ENCODE data around the gene NRXN3. TPM values are rescaled to one million over a fixed set of nuclear protein-coding genes. Genes with fewer than 3 reads are reported as not detected.

The NRXN3 gene
- total and polyA plus RNA-seq, 4 donors = 0.07 to 1.2 (median 0.23) TPM

GRCh38 chr14:79334272-79334671 is 1164.1 kb downstream of the NRXN3 start:
- 85% methylated on average over 2 of the region's 2 CpGs for WGBS
- TF ChIP-seq YY1 (IDR thresholded peaks at IDR 0.05) (no peak), GABPA (IDR thresholded peaks at IDR 0.05 in 1 of 2, conservative IDR thresholded peaks at IDR 0.05 in 1 of 2) (no peak), MAX (IDR thresholded peaks at IDR 0.05) (no peak), SP1 (IDR thresholded peaks at IDR 0.05) (no peak), FOXA2 (IDR thresholded peaks at IDR 0.05) (no peak), REST (IDR thresholded peaks at IDR 0.05) (no peak), ATF3 (IDR thresholded peaks at IDR 0.05) (no peak), JUND (IDR thresholded peaks at IDR 0.05) (no peak), FOXA1 (IDR thresholded peaks at IDR 0.05) (no peak)
- H3K36me3 ChIP-seq (ENCODE audit: control insufficient read depth in 4 of 4, insufficient read depth in 3 of 4, low read depth in 1 of 4, low read length in 3 of 4) = no peaks in the 10 kb centered on the region
- no peak overlapping the region for H3K4me3 ChIP-seq (ENCODE audit: low read depth in 1 of 3, low read length in 3 of 3)
- no peak for DNase-seq (ENCODE audit: low spot score)
- no peaks in the 10 kb centered on the region for H3K4me1 ChIP-seq (ENCODE audit: control insufficient read depth in 4 of 4, insufficient read depth in 4 of 4, low read length in 3 of 4)
- no peak overlapping the region for H3K9ac ChIP-seq (ENCODE audit: low read depth in 1 of 2, low read length in 2 of 2)
- H3K27me3 ChIP-seq (ENCODE audit: control insufficient read depth in 4 of 4, insufficient read depth in 4 of 4, low read length in 3 of 4) = no peaks in the 10 kb centered on the region
- H3K27ac ChIP-seq (ENCODE audit: low read depth in 1 of 2, low read length in 2 of 2) = no peak overlapping the region
- H3K9me3 ChIP-seq (ENCODE audit: control insufficient read depth in 4 of 4, low read length in 3 of 4) = no peaks in the 10 kb centered on the region

GRCh38 chr14:79337761-79338160 is 1167.6 kb downstream of the NRXN3 start:
- WGBS = 78% methylated on average over 3 of the region's 3 CpGs

More at GRCh38 chr14:79337761-79338160, 1167.6 kb downstream of the NRXN3 start:
- H3K27me3 ChIP-seq (ENCODE audit: control insufficient read depth in 4 of 4, insufficient read depth in 4 of 4, low read length in 3 of 4) = no peaks in the 10 kb centered on the region
- no peak overlapping the region for H3K27ac ChIP-seq (ENCODE audit: low read depth in 1 of 2, low read length in 2 of 2)
- TF ChIP-seq YY1 (IDR thresholded peaks at IDR 0.05) (no peak), HNF4A (conservative IDR thresholded peaks at IDR 0.05) (no peak), MAX (IDR thresholded peaks at IDR 0.05) (no peak), SP1 (IDR thresholded peaks at IDR 0.05) (no peak), RXRA (IDR thresholded peaks at IDR 0.05) (no peak), GABPA (IDR thresholded peaks at IDR 0.05 in 1 of 2, conservative IDR thresholded peaks at IDR 0.05 in 1 of 2) (no peak), CTCF (IDR thresholded peaks at IDR 0.05; ENCODE audit: low read depth, low read length, missing input control) (no peak), TAF1 (conservative IDR thresholded peaks at IDR 0.05) (no peak), JUND (IDR thresholded peaks at IDR 0.05) (no peak), ZBTB33 (IDR thresholded peaks at IDR 0.05) (no peak), HNF4G (IDR thresholded peaks at IDR 0.05) (no peak), EGR1 (IDR thresholded peaks at IDR 0.05; ENCODE audit: low read depth in 2 of 2) (no peak), ATF3 (IDR thresholded peaks at IDR 0.05) (no peak), NR2F2 (IDR thresholded peaks at IDR 0.05) (no peak), FOXA1 (IDR thresholded peaks at IDR 0.05) (no peak), FOXA2 (IDR thresholded peaks at IDR 0.05) (no peak), RAD21 (IDR thresholded peaks at IDR 0.05) (no peak), REST (IDR thresholded peaks at IDR 0.05) (no peak)
- H3K36me3 ChIP-seq (ENCODE audit: control insufficient read depth in 4 of 4, insufficient read depth in 3 of 4, low read depth in 1 of 4, low read length in 3 of 4) = no peaks in the 10 kb centered on the region
- no peaks in the 10 kb centered on the region for H3K9me3 ChIP-seq (ENCODE audit: control insufficient read depth in 4 of 4, low read length in 3 of 4)
- no peak for DNase-seq (ENCODE audit: low spot score)
- H3K4me3 ChIP-seq (ENCODE audit: low read depth in 1 of 3, low read length in 3 of 3) = no peak overlapping the region
- no peaks in the 10 kb centered on the region for H3K4me1 ChIP-seq (ENCODE audit: control insufficient read depth in 4 of 4, insufficient read depth in 4 of 4, low read length in 3 of 4)
- H3K9ac ChIP-seq (ENCODE audit: low read depth in 1 of 2, low read length in 2 of 2) = no peak overlapping the region
